H1 (cell line): ENCODE data around the gene KIAA0319L. TPM values are rescaled to one million over a fixed set of nuclear protein-coding genes. Genes with fewer than 3 reads are reported as not detected.

ENCODE experiments used
- CTCF ChIA-PET: fragments of 300-600 bp; sonication (Branson Sonifier 250); formaldehyde crosslinking; loops from one replicate; lab custom pipeline; 2021; ENCODE audit not compliant: partially characterized antibody; lab: Charles Lee
- POLR2A ChIA-PET: fragments of 300-600 bp; sonication (Branson Sonifier 250); formaldehyde crosslinking; loops from one replicate; lab custom pipeline; 2021; ENCODE audit warnings: inconsistent platforms; ENCODE audit not compliant: partially characterized antibody; lab: Charles Lee
- DNase-seq, 2 experiments: peaks; one replicate each; pipeline versions ENCODE4 v3.0.0 to v3.0.0-alpha.2; 2010 to 2022; ENCODE audit warnings: low spot score in 2 of 2, low read depth in 1 of 2, mixed read lengths in 1 of 2
- FAIRE-seq: peaks from 2 replicates; lab custom pipeline; 2011; peaks lifted over from hg19 to GRCh38; lab: Jason Lieb, UNC
- H2AFZ ChIP-seq: 2 replicates; pipeline ENCODE4 v1.8.1; 2012; ENCODE audit warnings: low read length, inconsistent platforms
- H2AK5ac ChIP-seq: 2 replicates; pipeline ENCODE4 v1.6.1; 2013; ENCODE audit warnings: low read depth, low read length
- H2BK120ac ChIP-seq: replicated peaks from 2 replicates; pipeline ENCODE3; 2013; ENCODE audit warnings: low read depth, low read length, inconsistent platforms
- H2BK12ac ChIP-seq: 2 replicates; pipeline ENCODE4 v1.6.1; 2013; ENCODE audit warnings: low read depth, low read length
- H2BK15ac ChIP-seq: 2 replicates; pipeline ENCODE4 v1.6.1; 2013; ENCODE audit warnings: low read length
- H2BK20ac ChIP-seq: 2 replicates; pipeline ENCODE4 v1.6.1; 2013; ENCODE audit warnings: low read length
- H2BK5ac ChIP-seq: 2 replicates; pipeline ENCODE4 v1.6.1; 2013; ENCODE audit warnings: low read depth, low read length
- H3K14ac ChIP-seq: 2 replicates; pipeline ENCODE4 v1.6.1; 2013; ENCODE audit warnings: inconsistent platforms; ENCODE audit not compliant: insufficient read length
- H3K18ac ChIP-seq: 2 replicates; pipeline ENCODE4 v1.6.1; 2013; ENCODE audit warnings: low read length; ENCODE audit errors: extremely low read depth
- H3K23ac ChIP-seq: 2 replicates; pipeline ENCODE4 v1.6.1; 2013; ENCODE audit warnings: inconsistent platforms; ENCODE audit not compliant: insufficient read length
- H3K23me2 ChIP-seq: 2 replicates; pipeline ENCODE4 v1.6.1; 2013; ENCODE audit warnings: low read depth, low read length
- H3K27ac ChIP-seq: 2 replicates; pipeline ENCODE4 v1.6.1; 2011; ENCODE audit warnings: low read depth, low read length, inconsistent platforms
- H3K27me3 ChIP-seq, 4 experiments: replicated peaks in 1 of 4; 1 replicate in 1 of 4; 2 replicates in 3 of 4; pipeline versions ENCODE4 v1.6.1 to v1.8.1; 2011 to 2013; ENCODE audit warnings: low read length in 3 of 4, mild to moderate bottlenecking in 3 of 4, inconsistent platforms in 2 of 4, mixed read lengths in 2 of 4, moderate library complexity in 1 of 4; ENCODE audit not compliant: control insufficient read depth in 3 of 4, insufficient read depth in 3 of 4; ENCODE audit errors: extremely low read depth in 1 of 4
- H3K36me3 ChIP-seq, 4 experiments: 2 replicates each; pipeline versions ENCODE4 v1.6.1 to v1.8.1; 2011 to 2013; ENCODE audit warnings: mild to moderate bottlenecking in 4 of 4, low read length in 3 of 4, moderate library complexity in 2 of 4, control low read depth in 1 of 4, inconsistent platforms in 1 of 4; ENCODE audit not compliant: insufficient read depth in 4 of 4, control insufficient read depth in 2 of 4
- H3K4ac ChIP-seq: replicated peaks from 2 replicates; pipeline ENCODE3; 2013; ENCODE audit warnings: low read length, low read depth, mixed read lengths, inconsistent platforms; ENCODE audit not compliant: insufficient read length
- H3K4me1 ChIP-seq, 4 experiments: replicated peaks in 1 of 4; 1 replicate in 1 of 4; 2 replicates in 3 of 4; pipeline versions ENCODE4 v1.6.1 to v1.8.1; 2011 to 2013; ENCODE audit warnings: low read length in 3 of 4, inconsistent platforms in 2 of 4, mixed read lengths in 1 of 4; ENCODE audit not compliant: insufficient read depth in 4 of 4, control insufficient read depth in 3 of 4
- H3K4me2 ChIP-seq, 2 experiments: 2 replicates each; pipeline versions ENCODE4 v1.6.1 to v1.8.1; 2011 to 2013; ENCODE audit warnings: low read depth in 2 of 2, low read length in 2 of 2, control low read depth in 1 of 2, inconsistent platforms in 1 of 2, mild to moderate bottlenecking in 1 of 2; ENCODE audit not compliant: insufficient read depth in 1 of 2
- H3K4me3 ChIP-seq, 4 experiments: fragments of 200-600, 300-600 bp in 1 of 4; sonication (generic), shearing (Covaris generic), sonication (Bioruptor Twin) in 1 of 4; 2 replicates each; pipeline versions ENCODE4 v1.5.1 to v1.8.1; 2011 to 2016; ENCODE audit warnings: low read length in 4 of 4, low read depth in 3 of 4, control low read depth in 2 of 4, inconsistent platforms in 2 of 4, mild to moderate bottlenecking in 2 of 4, mixed read lengths in 1 of 4, moderate library complexity in 1 of 4; ENCODE audit not compliant: insufficient read depth in 2 of 4; ENCODE audit errors: extremely low read depth in 1 of 4
- H3K56ac ChIP-seq: replicated peaks from 2 replicates; pipeline ENCODE3; 2013; ENCODE audit warnings: low read depth, mild to moderate bottlenecking, mixed read lengths, low read length, inconsistent platforms; ENCODE audit not compliant: insufficient read length
- H3K79me1 ChIP-seq: 2 replicates; pipeline ENCODE4 v1.6.1; 2013; ENCODE audit warnings: low read depth, low read length, control low read depth
- H3K79me2 ChIP-seq, 2 experiments: 2 replicates each; pipeline versions ENCODE4 v1.6.1 to v1.8.1; 2012 to 2013; ENCODE audit warnings: low read length in 2 of 2, mild to moderate bottlenecking in 2 of 2, inconsistent platforms in 1 of 2; ENCODE audit not compliant: insufficient read depth in 2 of 2, control insufficient read depth in 1 of 2
- H3K9ac ChIP-seq, 4 experiments: replicated peaks in 1 of 4; 1 replicate in 1 of 4; 2 replicates in 3 of 4; pipeline versions ENCODE4 v1.6.1 to v1.8.1; 2011 to 2013; ENCODE audit warnings: low read depth in 3 of 4, low read length in 3 of 4, control low read depth in 2 of 4, mild to moderate bottlenecking in 2 of 4, moderate library complexity in 2 of 4, inconsistent platforms in 1 of 4; ENCODE audit errors: extremely low read depth in 1 of 4
- H3K9me3 ChIP-seq, 2 experiments: 2 replicates each; pipeline versions ENCODE4 v1.6.1 to v1.8.1; 2012 to 2013; ENCODE audit warnings: mild to moderate bottlenecking in 2 of 2, moderate library complexity in 2 of 2, control low read depth in 1 of 2, inconsistent platforms in 1 of 2, low read depth in 1 of 2, low read length in 1 of 2, mixed read lengths in 1 of 2; ENCODE audit not compliant: insufficient read depth in 2 of 2
- H4K20me1 ChIP-seq, 2 experiments: replicated peaks in 1 of 2; 2 replicates each; pipeline versions ENCODE3 to v1.8.1; 2011 to 2013; ENCODE audit warnings: inconsistent platforms in 2 of 2, low read length in 2 of 2, mild to moderate bottlenecking in 1 of 2; ENCODE audit not compliant: insufficient read depth in 2 of 2, control insufficient read depth in 1 of 2
- H4K5ac ChIP-seq: 2 replicates; pipeline ENCODE4 v1.6.1; 2013; ENCODE audit warnings: low read length, low read depth, mixed read lengths, inconsistent platforms; ENCODE audit not compliant: insufficient read length
- H4K8ac ChIP-seq: 2 replicates; pipeline ENCODE4 v1.8.0; 2013; ENCODE audit warnings: mild to moderate bottlenecking, moderate library complexity, low read length, inconsistent platforms; ENCODE audit not compliant: insufficient read depth; ENCODE audit errors: extremely low read depth
- H4K91ac ChIP-seq: replicated peaks from 2 replicates; pipeline ENCODE3; 2013; ENCODE audit warnings: low read length, mixed read lengths, inconsistent platforms; ENCODE audit not compliant: insufficient read length
- CTBP2 ChIP-seq: IDR thresholded peaks from 2 replicates; pipeline ENCODE4 v1.7.0; 2011; ENCODE audit warnings: borderline replicate concordance, mild to moderate bottlenecking, moderate library complexity, mixed read lengths, low read length; ENCODE audit not compliant: insufficient read depth, insufficient read length
- EGR1 ChIP-seq: IDR thresholded peaks from 2 replicates; pipeline ENCODE4 v1.6.1; 2011; ENCODE audit warnings: low read depth, low read length, borderline replicate concordance
- FOSL1 ChIP-seq: IDR thresholded peaks from 2 replicates; pipeline ENCODE4 v1.6.1; 2011; ENCODE audit warnings: mild to moderate bottlenecking, low read depth, low read length, moderate library complexity; ENCODE audit not compliant: insufficient read depth
- HDAC2 ChIP-seq, 2 experiments: fragments of 300-600 bp in 1 of 2; sonication (generic) in 1 of 2; IDR thresholded peaks; 2 replicates each; pipeline ENCODE4 v1.6.1; 2011 to 2012; ENCODE audit warnings: low read depth in 2 of 2, low read length in 2 of 2, mild to moderate bottlenecking in 2 of 2, moderate library complexity in 2 of 2, borderline replicate concordance in 1 of 2, inconsistent platforms in 1 of 2
- HDAC6 ChIP-seq: IDR thresholded peaks from one replicate; pipeline ENCODE4 v1.7.1; 2012; ENCODE audit warnings: low read depth, mild to moderate bottlenecking, inconsistent platforms, low read length, moderate library complexity
- JUND ChIP-seq: IDR thresholded peaks from 2 replicates; pipeline ENCODE4 v1.6.1; 2011; ENCODE audit warnings: mild to moderate bottlenecking, improper control_type of control experiment, low read length
- KDM5A ChIP-seq: fragments of 200-600 bp; IDR thresholded peaks from 2 replicates; pipeline ENCODE4 v1.7.1; 2012; ENCODE audit warnings: mild to moderate bottlenecking, low read length, inconsistent platforms, mixed read lengths
- POU5F1 ChIP-seq: IDR thresholded peaks from 2 replicates; pipeline ENCODE4 v1.6.1; 2011; ENCODE audit warnings: low read depth, mild to moderate bottlenecking, low read length, moderate library complexity
- RBBP5 ChIP-seq: IDR thresholded peaks from 2 replicates; pipeline ENCODE4 v1.7.1; 2012; ENCODE audit warnings: low read depth, mild to moderate bottlenecking, inconsistent platforms, low read length, moderate library complexity, borderline replicate concordance
- SAP30 ChIP-seq: fragments of 300-600 bp; sonication (generic); IDR thresholded peaks from 2 replicates; pipeline ENCODE4 v1.7.1; 2012; ENCODE audit warnings: low read length, moderate library complexity, mild to moderate bottlenecking, inconsistent platforms; ENCODE audit not compliant: insufficient read depth, insufficient replicate concordance
- SIRT6 ChIP-seq: IDR thresholded peaks from one replicate; pipeline ENCODE4 v1.7.1; 2012; ENCODE audit warnings: low read length, inconsistent platforms
- SP1 ChIP-seq: IDR thresholded peaks from 2 replicates; pipeline ENCODE4 v1.6.1; 2011; ENCODE audit warnings: low read depth, low read length
- TBP ChIP-seq: IDR thresholded peaks from 2 replicates; pipeline ENCODE4 v1.6.1; 2011; ENCODE audit warnings: low read depth, low read length, improper control_type of control experiment
- polyA plus RNA-seq, 7 experiments: library from polyadenylated mRNA; depleted of rRNA in 3 of 7; stranded (reverse) in 5 of 7; unstranded in 2 of 7; fragments of >200 nt in 5 of 7; fragments of 200-250 nt in 2 of 7; gene quantifications; 1 replicate in 5 of 7; 2 replicates in 1 of 7; 4 replicates in 1 of 7; pipeline versions ENCODE4 v1.2.1 to v1.2.3, GENCODE V29; 2011 to 2013; ENCODE audit warnings: missing spikeins in 2 of 7, mixed read lengths in 2 of 7
- total RNA-seq: library from RNA; stranded (reverse); fragmentation: NEBNext Ultra II Directional; extraction: Animal tissue kit (Norgen Biotek cat#: 25700); gene quantifications from 2 replicates; pipeline ENCODE4 v1.2.1, GENCODE V29; 2021
- TF ChIP-seq, protein P1 (sequence below): IDR thresholded peaks from 2 replicates; pipeline ENCODE4 v1.6.1; 2012; ENCODE audit warnings: inconsistent platforms

KIAA0319L gene
- total and polyA plus RNA-seq, 2 of the 8 experiments (the other 6 are each of a cell fraction or from before 2014, with no cell fraction given), result 40.1 to 55.7 TPM

DNA sequence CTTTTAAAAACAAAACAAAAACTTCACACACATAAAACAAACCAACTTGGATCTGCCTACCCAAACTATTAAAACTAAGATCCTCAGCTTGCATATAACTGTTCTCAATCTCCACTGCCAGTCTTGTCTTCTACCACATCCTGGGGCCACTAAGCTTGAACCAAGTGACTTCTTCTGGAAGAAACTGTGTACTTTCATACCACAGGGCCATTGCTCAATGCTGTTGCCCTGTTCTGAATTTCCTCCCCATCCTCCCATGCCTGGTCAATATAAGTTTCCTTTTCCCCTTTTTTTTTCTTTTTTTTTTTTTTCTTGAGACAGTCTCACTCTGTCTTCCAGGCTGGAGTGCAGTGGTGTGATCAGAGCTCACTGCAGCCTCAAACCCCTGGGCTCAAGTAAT, 109.9 kb downstream of the KIAA0319L start:
- H3K79me2 ChIP-seq, result no peaks in the 10 kb centered on the region
- CTCF ChIA-PET, result interaction anchor here (0.7 to 11.1 kb wide), 5 partner anchors 7 to 1210 kb away, joined by 3 to 134 read pairs (median 4); no protein-coding TSS in a partner anchor
- peaks cover 15 to 74% (median 40%) of the 10 kb centered on the region in 4 experiments for H3K36me3 ChIP-seq
- no peaks in the 10 kb centered on the region for H3K79me1 ChIP-seq
- H3K14ac ChIP-seq, result no peak overlapping the region
- H3K27me3 ChIP-seq, result no peaks in the 10 kb centered on the region
- no peak overlapping the region for H2AK5ac ChIP-seq
- H3K9ac ChIP-seq, result no peak overlapping the region
- no peak overlapping the region for H3K18ac ChIP-seq
- POLR2A ChIA-PET, result no interaction called here
- no peak overlapping the region for H2BK20ac ChIP-seq
- H3K9me3 ChIP-seq, result no peaks in the 10 kb centered on the region
- TF ChIP-seq HDAC6, result no peak
- TF ChIP-seq EGR1, result no peak
- TF ChIP-seq SIRT6, result no peak
- no peak for TF ChIP-seq SP1
- TF ChIP-seq, protein P1, sequence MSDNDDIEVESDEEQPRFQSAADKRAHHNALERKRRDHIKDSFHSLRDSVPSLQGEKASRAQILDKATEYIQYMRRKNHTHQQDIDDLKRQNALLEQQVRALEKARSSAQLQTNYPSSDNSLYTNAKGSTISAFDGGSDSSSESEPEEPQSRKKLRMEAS, result no peak
- no peak for TF ChIP-seq FOSL1
- TF ChIP-seq CTBP2, result no peak
- TF ChIP-seq RBBP5, result no peak
- TF ChIP-seq TBP, result no peak
- no peak for TF ChIP-seq JUND
- no peak for TF ChIP-seq HDAC2 (IDR thresholded peaks at IDR 0.05; ENCODE audit: borderline replicate concordance in 1 of 2, low read depth in 2 of 2, low read length in 2 of 2)
- TF ChIP-seq SAP30, result no peak
- TF ChIP-seq POU5F1, result no peak
- no peak for TF ChIP-seq KDM5A
- H3K23me2 ChIP-seq, result no peaks in the 10 kb centered on the region
- H4K5ac ChIP-seq, result no peak overlapping the region
- no peak overlapping the region for H3K4ac ChIP-seq
- H2AFZ ChIP-seq, result no peak overlapping the region
- no peak for FAIRE-seq
- H3K4me3 ChIP-seq, result no peak overlapping the region
- DNase-seq, result no peak
- H3K27ac ChIP-seq, result no peak overlapping the region
- no peak overlapping the region for H2BK5ac ChIP-seq
- no peak overlapping the region for H3K23ac ChIP-seq
- H2BK15ac ChIP-seq, result no peak overlapping the region
- H4K91ac ChIP-seq, result no peak overlapping the region
- H4K8ac ChIP-seq, result no peak overlapping the region
- no peak overlapping the region for H2BK120ac ChIP-seq
- no peak overlapping the region for H2BK12ac ChIP-seq
- H4K20me1 ChIP-seq, result no peaks in the 10 kb centered on the region
- no peak overlapping the region for H3K4me2 ChIP-seq
- H3K56ac ChIP-seq, result no peak overlapping the region
- no peaks in the 10 kb centered on the region for H3K4me1 ChIP-seq
